ENCODE measurements around the gene DHRS3. TPM values are rescaled to one million over a fixed set of nuclear protein-coding genes. Genes with fewer than 3 reads are reported as not detected.

Gene DHRS3
- total RNA-seq, 2 donors from 2014 or later: 9.2 to 9.8 TPM

- TF ChIP-seq, protein P1, sequence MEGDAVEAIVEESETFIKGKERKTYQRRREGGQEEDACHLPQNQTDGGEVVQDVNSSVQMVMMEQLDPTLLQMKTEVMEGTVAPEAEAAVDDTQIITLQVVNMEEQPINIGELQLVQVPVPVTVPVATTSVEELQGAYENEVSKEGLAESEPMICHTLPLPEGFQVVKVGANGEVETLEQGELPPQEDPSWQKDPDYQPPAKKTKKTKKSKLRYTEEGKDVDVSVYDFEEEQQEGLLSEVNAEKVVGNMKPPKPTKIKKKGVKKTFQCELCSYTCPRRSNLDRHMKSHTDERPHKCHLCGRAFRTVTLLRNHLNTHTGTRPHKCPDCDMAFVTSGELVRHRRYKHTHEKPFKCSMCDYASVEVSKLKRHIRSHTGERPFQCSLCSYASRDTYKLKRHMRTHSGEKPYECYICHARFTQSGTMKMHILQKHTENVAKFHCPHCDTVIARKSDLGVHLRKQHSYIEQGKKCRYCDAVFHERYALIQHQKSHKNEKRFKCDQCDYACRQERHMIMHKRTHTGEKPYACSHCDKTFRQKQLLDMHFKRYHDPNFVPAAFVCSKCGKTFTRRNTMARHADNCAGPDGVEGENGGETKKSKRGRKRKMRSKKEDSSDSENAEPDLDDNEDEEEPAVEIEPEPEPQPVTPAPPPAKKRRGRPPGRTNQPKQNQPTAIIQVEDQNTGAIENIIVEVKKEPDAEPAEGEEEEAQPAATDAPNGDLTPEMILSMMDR (conservative IDR thresholded peaks at IDR 0.05): no peak
- peak overlapping the region; percentile 97 for H3K27ac Mint-ChIP-seq
- no peaks in the 10 kb centered on the region for H3K9me3 Mint-ChIP-seq
- Histone ChIP-seq H3K27ac (ENCODE audit: low read depth, low read length) (no peak overlapping the region), H3K4me1 (ENCODE audit: control insufficient read depth, insufficient read depth, low read length) (peaks cover 7% of the 10 kb centered on the region), H3K4me3 (ENCODE audit: low read length) (peak overlapping the region; percentile 96), H3K9ac (ENCODE audit: extremely low read depth, low read length, poor library complexity, severe bottlenecking) (peak overlapping the region; percentile 74), H3K9me3 (ENCODE audit: control insufficient read depth, low read length) (no peaks in the 10 kb centered on the region), H3K27me3 (ENCODE audit: control insufficient read depth, insufficient read depth, low read length, poor library complexity, severe bottlenecking) (peaks cover 49% of the 10 kb centered on the region), H3K36me3 (ENCODE audit: control insufficient read depth, insufficient read depth, low read length) (no peaks in the 10 kb centered on the region)
- peaks cover 3% of the 10 kb centered on the region for H3K36me3 Mint-ChIP-seq (ENCODE audit: low read depth)
- peak; percentile 49 for DNase-seq
- H3K27me3 Mint-ChIP-seq (ENCODE audit: insufficient read depth): peaks cover 73% of the 10 kb centered on the region
- peaks cover 28% of the 10 kb centered on the region for H3K4me1 Mint-ChIP-seq
- 0% methylated on average over 9 of the region's 13 CpGs; no CpG with 5 or more reads in 1 of the 2 experiments for WGBS, 2 experiments (ENCODE audit: insufficient coverage in 1 of 2, insufficient read length in 1 of 2)
- peak overlapping the region; percentile 86 for H3K4me3 Mint-ChIP-seq
Observed at GRCh38 chr1:12617511-12617900, 504 bp downstream of the DHRS3 start.

DNA sequence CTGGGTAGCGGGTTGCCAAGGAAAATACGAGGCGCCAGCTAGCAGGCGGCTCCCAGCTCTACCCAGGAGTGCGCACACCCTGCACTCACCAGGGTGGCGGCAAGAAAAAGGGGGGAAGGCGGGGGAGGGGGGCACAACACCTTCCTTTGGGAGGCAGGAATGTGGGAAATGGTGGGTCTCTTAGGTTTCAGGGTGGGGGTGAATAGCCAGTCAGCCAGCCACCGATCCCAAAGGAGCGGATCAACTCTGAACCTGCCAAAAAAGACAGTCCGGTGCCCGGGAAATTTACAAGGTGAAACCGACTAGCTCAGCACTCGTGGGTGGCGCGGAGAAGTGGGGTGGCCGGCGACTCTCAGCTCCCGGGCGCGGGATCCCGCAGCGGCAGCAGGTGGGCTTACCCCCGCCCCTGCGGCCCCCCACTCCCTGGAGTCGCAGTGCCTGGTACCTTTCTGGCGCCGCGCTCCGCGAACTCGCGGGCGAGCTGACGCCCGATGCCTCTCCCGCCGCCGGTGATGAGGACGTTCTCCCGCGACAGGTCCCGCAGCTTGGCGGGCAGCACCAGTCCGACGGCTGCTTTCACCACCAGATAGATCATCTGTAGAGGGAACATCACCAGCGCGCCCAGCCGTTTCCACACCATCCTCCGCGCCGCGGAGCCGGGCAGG, 1.2 kb downstream of the DHRS3 start:
- H3K9ac ChIP-seq (ENCODE audit: extremely low read depth, low read length, poor library complexity, severe bottlenecking): peak overlapping the region; percentile 74
- peaks cover 49% of the 10 kb centered on the region for H3K27me3 ChIP-seq (ENCODE audit: control insufficient read depth, insufficient read depth, low read length, poor library complexity, severe bottlenecking)
- H3K27ac ChIP-seq (ENCODE audit: low read depth, low read length): peak overlapping the region; percentile 74
- peaks cover 73% of the 10 kb centered on the region for H3K27me3 Mint-ChIP-seq (ENCODE audit: insufficient read depth)
- H3K27ac Mint-ChIP-seq: peak overlapping the region; percentile 95
- H3K4me1 Mint-ChIP-seq: peaks cover 32% of the 10 kb centered on the region
- TF ChIP-seq, protein P1 (conservative IDR thresholded peaks at IDR 0.05): no peak
- H3K4me3 ChIP-seq (ENCODE audit: low read length): peak overlapping the region; percentile 96
- DNase-seq: peak; percentile 68
- peak overlapping the region; percentile 86 for H3K4me3 Mint-ChIP-seq
- H3K4me1 ChIP-seq (ENCODE audit: control insufficient read depth, insufficient read depth, low read length): peaks cover 7% of the 10 kb centered on the region
- H3K9me3 ChIP-seq (ENCODE audit: control insufficient read depth, low read length): no peaks in the 10 kb centered on the region
- H3K36me3 Mint-ChIP-seq (ENCODE audit: low read depth): peaks cover 3% of the 10 kb centered on the region
- H3K9me3 Mint-ChIP-seq: no peaks in the 10 kb centered on the region
- 0% methylated on average over 31 to 53 of the region's 53 CpGs for WGBS, 2 experiments (ENCODE audit: insufficient coverage in 1 of 2, insufficient read length in 1 of 2)
- no peaks in the 10 kb centered on the region for H3K36me3 ChIP-seq (ENCODE audit: control insufficient read depth, insufficient read depth, low read length)

- H3K27ac ChIP-seq (ENCODE audit: low read depth, low read length): peak overlapping the region; percentile 74
- Mint-ChIP-seq H3K4me1 (peaks cover 32% of the 10 kb centered on the region), H3K9me3 (no peaks in the 10 kb centered on the region)
Observed at GRCh38 chr1:12615865-12616708, 1.9 kb downstream of the DHRS3 start.

More at GRCh38 chr1:12615865-12616708, 1.9 kb downstream of the DHRS3 start:
- Histone ChIP-seq H3K36me3 (ENCODE audit: control insufficient read depth, insufficient read depth, low read length) (no peaks in the 10 kb centered on the region), H3K9me3 (ENCODE audit: control insufficient read depth, low read length) (no peaks in the 10 kb centered on the region), H3K9ac (ENCODE audit: extremely low read depth, low read length, poor library complexity, severe bottlenecking) (peak overlapping the region; percentile 74), H3K4me3 (ENCODE audit: low read length) (peak overlapping the region; percentile 96), H3K4me1 (ENCODE audit: control insufficient read depth, insufficient read depth, low read length) (peaks cover 7% of the 10 kb centered on the region), H3K27me3 (ENCODE audit: control insufficient read depth, insufficient read depth, low read length, poor library complexity, severe bottlenecking) (peaks cover 52% of the 10 kb centered on the region)
- Mint-ChIP-seq H3K27me3 (ENCODE audit: insufficient read depth) (peaks cover 73% of the 10 kb centered on the region), H3K4me3 (peak overlapping the region; percentile 86), H3K36me3 (ENCODE audit: low read depth) (peaks cover 3% of the 10 kb centered on the region), H3K27ac (peak overlapping the region; percentile 95)
- DNase-seq: peak; percentile 92
- TF ChIP-seq, protein P1 (conservative IDR thresholded peaks at IDR 0.05): no peak
- 0 to 1% methylated on average over 10 to 17 of the region's 17 CpGs for WGBS, 2 experiments (ENCODE audit: insufficient coverage in 1 of 2, insufficient read length in 1 of 2)

Measured in endodermal cell (in vitro differentiated cells).